GM23248 (cell line): ENCODE results near the gene EHMT2.

Experiments
- EZH2 ChIP-seq: fragments of 200-600 bp; sonication (generic); IDR thresholded peaks from 2 replicates; pipeline ENCODE4 v1.6.1; 2018; ENCODE audit warnings: antibody characterized with exemption, mild to moderate bottlenecking; ENCODE audit not compliant: insufficient read depth, poor library complexity, severe bottlenecking
- EZH2phosphoT487 ChIP-seq: fragments of 200-600 bp; sonication (generic); IDR thresholded peaks from 2 replicates; pipeline ENCODE4 v1.6.1; 2018; ENCODE audit warnings: antibody characterized with exemption, moderate library complexity, mild to moderate bottlenecking, low read depth; ENCODE audit not compliant: insufficient read depth

- TF ChIP-seq EZH2 (no peak), EZH2phosphoT487 (no peak)
Observed at GRCh38 chr6:31869343-31869742, 28.2 kb downstream of the EHMT2 start.
